ENCODE data around the gene SLC9A1. TPM values are rescaled to one million over a fixed set of nuclear protein-coding genes. Genes with fewer than 3 reads are reported as not detected.

SLC9A1 gene
- total RNA-seq, 1 experiment from 2014 or later, result 27.5 TPM

DNA sequence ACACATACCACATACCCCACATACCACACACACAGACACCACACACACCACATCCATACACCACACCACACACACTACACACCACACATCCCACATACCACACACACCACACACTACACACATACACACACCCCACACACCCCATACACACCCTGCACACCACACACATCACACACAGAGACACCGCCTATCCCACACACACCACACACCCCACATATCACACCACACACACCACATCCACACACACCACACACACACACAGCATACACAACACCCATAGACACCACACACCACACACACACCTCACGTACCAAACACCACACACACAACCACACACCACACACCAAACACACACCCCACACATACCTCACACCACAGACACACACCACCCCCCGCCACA, 68.3 kb downstream of the SLC9A1 start:
- Histone ChIP-seq H2AFZ (no peak overlapping the region), H3K4me2 (no peak overlapping the region), H3K9me3 (ENCODE audit: insufficient read depth, low read depth) (no peaks in the 10 kb centered on the region), H4K20me1 (ENCODE audit: insufficient read depth) (no peaks in the 10 kb centered on the region), H3K4me1 (replicated peaks; ENCODE audit: insufficient read depth) (no peaks in the 10 kb centered on the region), H3K79me2 (ENCODE audit: low read depth) (no peaks in the 10 kb centered on the region), H3K27ac (no peak overlapping the region), H3K9me2 (ENCODE audit: insufficient read depth) (no peaks in the 10 kb centered on the region), H3F3A (ENCODE audit: insufficient read depth, low read depth) (peaks cover 9% of the 10 kb centered on the region; the same call in 1 of the 2 replicates), H3K36me3 (ENCODE audit: low read depth) (no peaks in the 10 kb centered on the region), H3K4me3 (no peak overlapping the region), H3K27me3 (ENCODE audit: insufficient read depth, low read depth) (no peaks in the 10 kb centered on the region)
- ChIA-PET CTCF (no interaction called here), POLR2A (ENCODE audit: unreplicated experiment) (no interaction called here)
- no TSS peak for BruUV-seq (replicated peaks)
- intact Hi-C loops (cut with micrococcal nuclease; ENCODE audit: unreplicated experiment), result no loop called here
- no peak for DNase-seq
- TF ChIP-seq EZH2 (IDR thresholded peaks at IDR 0.05; ENCODE audit: low read depth), result no peak
- TF ChIP-seq CTCF (conservative IDR thresholded peaks at IDR 0.05), result no peak

GRCh38 chr1:27086026-27086425, 68.9 kb downstream of the SLC9A1 start:
- BruUV-seq (replicated peaks), result no TSS peak
- H3K9me3 ChIP-seq (ENCODE audit: insufficient read depth, low read depth), result no peaks in the 10 kb centered on the region

DNA sequence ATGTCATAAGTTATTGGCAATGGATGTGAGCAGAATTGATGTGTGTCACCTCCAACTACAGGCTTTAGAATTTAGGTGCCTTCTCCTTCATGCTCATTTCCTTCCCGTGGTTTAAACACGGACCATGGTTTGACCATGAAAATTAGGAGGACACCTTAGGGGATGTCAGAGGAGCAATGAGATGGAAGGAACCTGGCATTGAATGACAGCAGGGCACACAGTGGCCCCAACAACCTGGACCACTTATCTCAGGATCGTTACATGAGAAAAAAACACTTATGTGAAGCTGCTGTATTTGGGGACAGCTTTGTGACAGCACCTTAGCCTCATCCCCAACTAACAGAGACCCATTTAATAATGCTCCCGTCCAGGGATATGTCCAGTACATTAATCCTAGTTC, 70.8 kb downstream of the SLC9A1 start:
- DNase-seq, result no peak
- intact Hi-C loops (cut with micrococcal nuclease; ENCODE audit: unreplicated experiment), result no loop called here
- no TSS peak for BruUV-seq (replicated peaks)
- no peaks in the 10 kb centered on the region for H3K36me3 ChIP-seq (ENCODE audit: low read depth)
- no peaks in the 10 kb centered on the region for H3K79me2 ChIP-seq (ENCODE audit: low read depth)
- no peak overlapping the region for H3K4me2 ChIP-seq
- H3K4me1 ChIP-seq (replicated peaks; ENCODE audit: insufficient read depth), result no peaks in the 10 kb centered on the region
- H3F3A ChIP-seq (ENCODE audit: insufficient read depth, low read depth), result peaks cover 9% of the 10 kb centered on the region; the same call in 1 of the 2 replicates
- POLR2A ChIA-PET (ENCODE audit: unreplicated experiment), result no interaction called here
- no peak overlapping the region for H2AFZ ChIP-seq
- no peak for TF ChIP-seq CTCF (conservative IDR thresholded peaks at IDR 0.05)
- TF ChIP-seq EZH2 (IDR thresholded peaks at IDR 0.05; ENCODE audit: low read depth), result no peak
- CTCF ChIA-PET, result no interaction called here
- H3K27me3 ChIP-seq (ENCODE audit: insufficient read depth, low read depth), result no peaks in the 10 kb centered on the region
- no peaks in the 10 kb centered on the region for H3K9me3 ChIP-seq (ENCODE audit: insufficient read depth, low read depth)
- no peaks in the 10 kb centered on the region for H4K20me1 ChIP-seq (ENCODE audit: insufficient read depth)
- no peak overlapping the region for H3K4me3 ChIP-seq
- H3K9me2 ChIP-seq (ENCODE audit: insufficient read depth), result no peaks in the 10 kb centered on the region
- H3K27ac ChIP-seq, result no peak overlapping the region

More at GRCh38 chr1:27086026-27086425, 68.9 kb downstream of the SLC9A1 start:
- Histone ChIP-seq H3K27ac (no peak overlapping the region), H4K20me1 (ENCODE audit: insufficient read depth) (no peaks in the 10 kb centered on the region), H3K4me1 (replicated peaks; ENCODE audit: insufficient read depth) (no peaks in the 10 kb centered on the region), H3K4me3 (no peak overlapping the region), H2AFZ (no peak overlapping the region), H3K36me3 (ENCODE audit: low read depth) (no peaks in the 10 kb centered on the region), H3F3A (ENCODE audit: insufficient read depth, low read depth) (peaks cover 9% of the 10 kb centered on the region; the same call in 1 of the 2 replicates), H3K4me2 (no peak overlapping the region), H3K79me2 (ENCODE audit: low read depth) (no peaks in the 10 kb centered on the region), H3K27me3 (ENCODE audit: insufficient read depth, low read depth) (no peaks in the 10 kb centered on the region), H3K9me2 (ENCODE audit: insufficient read depth) (no peaks in the 10 kb centered on the region)
- CTCF ChIA-PET, result no interaction called here
- TF ChIP-seq CTCF (conservative IDR thresholded peaks at IDR 0.05) (no peak), EZH2 (IDR thresholded peaks at IDR 0.05; ENCODE audit: low read depth) (no peak)
- DNase-seq, result peak in 1 of 2 experiments; percentile 45
- intact Hi-C loops (cut with micrococcal nuclease; ENCODE audit: unreplicated experiment), result no loop called here
- POLR2A ChIA-PET (ENCODE audit: unreplicated experiment), result no interaction called here
